Trophoblast cell (in vitro differentiated cells and primary cell): Measurements from ENCODE around the gene TRAP1.
"Not testable (repeated sequence)": the region's sequence is repeated elsewhere in the genome, so short reads cannot be mapped to it uniquely, and the experiment has no call there.

ENCODE experiments used
- DNase-seq, 2 donors: peaks; one replicate each; pipeline ENCODE4 v3.0.0-alpha.2; 2016
- H2AFZ ChIP-seq: 2 replicates; pipeline ENCODE4 v1.6.1; 2013; ENCODE audit warnings: low read length, moderate library complexity, mild to moderate bottlenecking; ENCODE audit not compliant: insufficient read depth, poor library complexity
- H2AK5ac ChIP-seq: 2 replicates; pipeline ENCODE4 v1.6.1; 2013; ENCODE audit warnings: mild to moderate bottlenecking, low read length
- H2BK120ac ChIP-seq: 2 replicates; pipeline ENCODE4 v1.6.1; 2013; ENCODE audit warnings: low read length, mild to moderate bottlenecking, moderate library complexity; ENCODE audit not compliant: insufficient read depth, poor library complexity
- H2BK12ac ChIP-seq: 2 replicates; pipeline ENCODE4 v1.6.1; 2013; ENCODE audit warnings: mild to moderate bottlenecking, low read length, moderate library complexity
- H2BK5ac ChIP-seq: 2 replicates; pipeline ENCODE4 v1.6.1; 2013; ENCODE audit warnings: low read length, low read depth, moderate library complexity, mild to moderate bottlenecking; ENCODE audit not compliant: poor library complexity
- H3K14ac ChIP-seq: 2 replicates; pipeline ENCODE4 v1.6.1; 2013; ENCODE audit warnings: mild to moderate bottlenecking, low read length
- H3K18ac ChIP-seq: 2 replicates; pipeline ENCODE4 v1.6.1; 2013; ENCODE audit warnings: mild to moderate bottlenecking, low read length
- H3K23ac ChIP-seq: 2 replicates; pipeline ENCODE4 v1.6.1; 2013; ENCODE audit warnings: low read length
- H3K27ac ChIP-seq: 2 replicates; pipeline ENCODE4 v1.5.1; 2013; ENCODE audit warnings: low read depth, mild to moderate bottlenecking, inconsistent platforms, low read length, moderate library complexity
- H3K27me3 ChIP-seq: 2 replicates; pipeline ENCODE4 v1.6.1; 2013; ENCODE audit warnings: inconsistent platforms, mild to moderate bottlenecking, low read length, moderate library complexity; ENCODE audit not compliant: insufficient read depth
- H3K36me3 ChIP-seq, 2 experiments: 1 replicate in 1 of 2; 2 replicates in 1 of 2; pipeline ENCODE4 v1.6.1; 2013; ENCODE audit warnings: low read length in 2 of 2, mild to moderate bottlenecking in 2 of 2, moderate library complexity in 1 of 2; ENCODE audit not compliant: insufficient read depth in 2 of 2, control insufficient read depth in 1 of 2
- H3K4ac ChIP-seq: 2 replicates; pipeline ENCODE4 v1.6.1; 2013; ENCODE audit warnings: low read depth, mild to moderate bottlenecking, low read length, moderate library complexity
- H3K4me1 ChIP-seq, 2 experiments: 1 replicate in 1 of 2; 2 replicates in 1 of 2; pipeline ENCODE4 v1.6.1; 2013; ENCODE audit warnings: low read length in 2 of 2, mild to moderate bottlenecking in 2 of 2, moderate library complexity in 1 of 2; ENCODE audit not compliant: insufficient read depth in 2 of 2, control insufficient read depth in 1 of 2
- H3K4me2 ChIP-seq: 2 replicates; pipeline ENCODE4 v1.6.1; 2013; ENCODE audit warnings: inconsistent platforms, mild to moderate bottlenecking, low read length, moderate library complexity
- H3K4me3 ChIP-seq: 2 replicates; pipeline ENCODE4 v1.5.1; 2013; ENCODE audit warnings: mild to moderate bottlenecking, low read depth, low read length, inconsistent platforms
- H3K79me1 ChIP-seq: one replicate; pipeline ENCODE4 v1.6.1; 2013; ENCODE audit warnings: low read length
- H3K79me2 ChIP-seq: 2 replicates; pipeline ENCODE4 v1.6.1; 2013; ENCODE audit warnings: low read length, mild to moderate bottlenecking; ENCODE audit not compliant: control insufficient read depth, insufficient read depth, poor library complexity
- H3K9ac ChIP-seq: 2 replicates; pipeline ENCODE4 v1.6.1; 2013; ENCODE audit warnings: mild to moderate bottlenecking, low read length
- H3K9me3 ChIP-seq: 2 replicates; pipeline ENCODE4 v1.6.1; 2013; ENCODE audit warnings: low read depth, mild to moderate bottlenecking, control low read depth, inconsistent platforms, low read length; ENCODE audit not compliant: insufficient read depth
- H4K12ac ChIP-seq: 2 replicates; pipeline ENCODE4 v1.6.1; 2013; ENCODE audit warnings: low read depth, mild to moderate bottlenecking, low read length, moderate library complexity
- H4K8ac ChIP-seq: 2 replicates; pipeline ENCODE4 v1.6.1; 2013; ENCODE audit warnings: low read depth, mild to moderate bottlenecking, low read length, moderate library complexity
- H4K91ac ChIP-seq: one replicate; pipeline ENCODE4 v1.6.1; 2013; ENCODE audit warnings: low read depth, mild to moderate bottlenecking, low read length, moderate library complexity
- WGBS: extraction: QIAGEN DNeasy Blood & Tissue Kit; methylation state at CpG from one replicate; pipeline ENCODE4 v1.1.7; 2013; ENCODE audit warnings: missing lambda C conversion rate; ENCODE audit not compliant: insufficient read length, insufficient coverage; ENCODE audit errors: extremely low coverage; 5-methylcytosine and 5-hydroxymethylcytosine counted together

TRAP1 gene

GRCh38 chr16:3659251-3659650 is 58.1 kb downstream of the TRAP1 start:
- no CpG with 5 or more reads among the region's 3 CpGs for WGBS
- no peak overlapping the region for H3K14ac ChIP-seq
- no peak overlapping the region for H2AK5ac ChIP-seq
- no peaks in the 10 kb centered on the region for H3K79me1 ChIP-seq
- no peak overlapping the region for H3K4me2 ChIP-seq
- H4K8ac ChIP-seq = no peak overlapping the region
- no peak overlapping the region for H2BK12ac ChIP-seq
- no peak overlapping the region for H4K12ac ChIP-seq
- no peak for DNase-seq
- H3K27me3 ChIP-seq = no peaks in the 10 kb centered on the region
- H3K23ac ChIP-seq = no peak overlapping the region
- no peak overlapping the region for H2AFZ ChIP-seq
- no peak overlapping the region for H2BK5ac ChIP-seq
- no peak overlapping the region for H3K4me3 ChIP-seq
- H3K9me3 ChIP-seq = no peaks in the 10 kb centered on the region
- no peak overlapping the region for H2BK120ac ChIP-seq
- H3K4ac ChIP-seq = no peak overlapping the region
- H3K9ac ChIP-seq = no peak overlapping the region
- no peaks in the 10 kb centered on the region for H3K79me2 ChIP-seq
- no peak overlapping the region for H3K27ac ChIP-seq
- H3K36me3 ChIP-seq = peaks cover 69 to 72% of the 10 kb centered on the region in 2 experiments
- no peak overlapping the region for H3K18ac ChIP-seq
- peaks cover 2 to 6% of the 10 kb centered on the region in 2 experiments for H3K4me1 ChIP-seq
- H4K91ac ChIP-seq = no peak overlapping the region

GRCh38 chr16:3656491-3657468 is 60.5 kb downstream of the TRAP1 start:
- Histone ChIP-seq H4K8ac (no peak overlapping the region), H3K18ac (no peak overlapping the region), H3K79me2 (no peaks in the 10 kb centered on the region), H3K14ac (no peak overlapping the region), H3K4me3 (no peak overlapping the region), H3K79me1 (no peaks in the 10 kb centered on the region), H3K4me2 (no peak overlapping the region), H2BK5ac (no peak overlapping the region), H3K27ac (no peak overlapping the region), H2AFZ (no peak overlapping the region), H3K4me1 (peaks cover 2 to 8% of the 10 kb centered on the region in 2 experiments), H2AK5ac (no peak overlapping the region), H3K27me3 (no peaks in the 10 kb centered on the region), H3K9me3 (no peaks in the 10 kb centered on the region), H3K36me3 (peaks cover 55 to 56% of the 10 kb centered on the region in 2 experiments), H3K4ac (no peak overlapping the region), H2BK120ac (no peak overlapping the region), H2BK12ac (no peak overlapping the region), H4K91ac (no peak overlapping the region), H4K12ac (no peak overlapping the region), H3K9ac (no peak overlapping the region), H3K23ac (no peak overlapping the region)
- no CpG with 5 or more reads among the region's 42 CpGs for WGBS
- peak; percentile 98 to 99 for DNase-seq

- H2BK12ac ChIP-seq, H2BK5ac ChIP-seq, H4K91ac ChIP-seq, H4K8ac ChIP-seq, H3K27ac ChIP-seq, H3K14ac ChIP-seq, DNase-seq, H3K4me1 ChIP-seq, H4K12ac ChIP-seq, H3K79me2 ChIP-seq, H3K9ac ChIP-seq, H3K4ac ChIP-seq, H3K4me2 ChIP-seq, H2AK5ac ChIP-seq, H3K23ac ChIP-seq, H2AFZ ChIP-seq, H3K27me3 ChIP-seq, H3K79me1 ChIP-seq, H2BK120ac ChIP-seq, H3K18ac ChIP-seq, H3K4me3 ChIP-seq, H3K9me3 ChIP-seq: not testable (repeated sequence)
- H3K36me3 ChIP-seq = peaks cover 55 to 56% of the 10 kb centered on the region in 2 experiments
- WGBS = no CpG with 5 or more reads among the region's 10 CpGs
Observed at GRCh38 chr16:3656160-3656490, 61.2 kb downstream of the TRAP1 start.

GRCh38 chr16:3655396-3656159 is 61.7 kb downstream of the TRAP1 start:
- H3K4ac ChIP-seq = no peak overlapping the region
- DNase-seq = no peak
- H3K9ac ChIP-seq = no peak overlapping the region
- no peak overlapping the region for H2BK5ac ChIP-seq
- no peak overlapping the region for H4K12ac ChIP-seq
- no peak overlapping the region for H3K14ac ChIP-seq
- peaks cover 2 to 8% of the 10 kb centered on the region in 2 experiments for H3K4me1 ChIP-seq
- H3K27ac ChIP-seq = no peak overlapping the region
- no peaks in the 10 kb centered on the region for H3K9me3 ChIP-seq
- no peak overlapping the region for H2AFZ ChIP-seq
- no peak overlapping the region for H2BK12ac ChIP-seq
- no peak overlapping the region for H3K23ac ChIP-seq
- H3K79me1 ChIP-seq = no peaks in the 10 kb centered on the region
- no peak overlapping the region for H2AK5ac ChIP-seq
- no peak overlapping the region for H3K4me2 ChIP-seq
- H3K36me3 ChIP-seq = peaks cover 57 to 58% of the 10 kb centered on the region in 2 experiments
- H3K4me3 ChIP-seq = no peak overlapping the region
- no peak overlapping the region for H4K91ac ChIP-seq
- H2BK120ac ChIP-seq = no peak overlapping the region
- no peaks in the 10 kb centered on the region for H3K79me2 ChIP-seq
- WGBS = no CpG with 5 or more reads among the region's 21 CpGs
- H3K27me3 ChIP-seq = no peaks in the 10 kb centered on the region
- H4K8ac ChIP-seq = no peak overlapping the region
- no peak overlapping the region for H3K18ac ChIP-seq
